ENCODE results near the gene FAM89B.

FAM89B gene

GRCh38 chr11:65538915-65539743 is 33.2 kb upstream of the FAM89B start:
- DNase-seq (ENCODE audit: low read depth) = no peak

DNA sequence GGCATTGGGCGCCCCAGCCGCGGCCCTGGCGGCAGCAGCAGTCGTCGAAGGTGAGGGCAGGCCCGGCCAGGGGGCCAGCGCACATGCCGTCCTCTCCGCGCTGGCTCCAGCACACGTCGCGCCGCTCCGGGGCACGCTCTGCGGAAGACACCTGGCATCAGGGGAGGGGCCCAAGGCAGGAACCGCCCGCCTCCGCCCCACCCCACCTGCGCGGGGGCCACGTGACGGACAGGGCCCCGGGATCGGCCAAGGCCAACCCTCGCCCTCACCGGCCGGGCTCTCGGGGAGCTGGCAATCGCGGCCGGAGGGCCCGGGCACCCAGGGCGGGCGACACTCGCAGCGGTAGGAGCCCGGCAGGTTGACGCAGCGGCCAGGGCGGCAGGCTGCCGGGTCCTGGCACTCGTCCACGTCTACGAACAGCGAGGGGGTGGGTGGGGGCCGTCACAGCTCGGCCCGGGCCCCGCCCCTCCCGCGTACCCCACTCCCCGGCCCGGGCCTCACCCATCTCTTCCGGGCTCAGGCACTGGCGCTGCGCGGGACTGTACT is 32.5 kb upstream of the FAM89B start:
- no peak for DNase-seq (ENCODE audit: low read depth)

GRCh38 chr11:65540290-65541092 is 31.8 kb upstream of the FAM89B start:
- DNase-seq (ENCODE audit: low read depth) = peak; percentile 80

DNA sequence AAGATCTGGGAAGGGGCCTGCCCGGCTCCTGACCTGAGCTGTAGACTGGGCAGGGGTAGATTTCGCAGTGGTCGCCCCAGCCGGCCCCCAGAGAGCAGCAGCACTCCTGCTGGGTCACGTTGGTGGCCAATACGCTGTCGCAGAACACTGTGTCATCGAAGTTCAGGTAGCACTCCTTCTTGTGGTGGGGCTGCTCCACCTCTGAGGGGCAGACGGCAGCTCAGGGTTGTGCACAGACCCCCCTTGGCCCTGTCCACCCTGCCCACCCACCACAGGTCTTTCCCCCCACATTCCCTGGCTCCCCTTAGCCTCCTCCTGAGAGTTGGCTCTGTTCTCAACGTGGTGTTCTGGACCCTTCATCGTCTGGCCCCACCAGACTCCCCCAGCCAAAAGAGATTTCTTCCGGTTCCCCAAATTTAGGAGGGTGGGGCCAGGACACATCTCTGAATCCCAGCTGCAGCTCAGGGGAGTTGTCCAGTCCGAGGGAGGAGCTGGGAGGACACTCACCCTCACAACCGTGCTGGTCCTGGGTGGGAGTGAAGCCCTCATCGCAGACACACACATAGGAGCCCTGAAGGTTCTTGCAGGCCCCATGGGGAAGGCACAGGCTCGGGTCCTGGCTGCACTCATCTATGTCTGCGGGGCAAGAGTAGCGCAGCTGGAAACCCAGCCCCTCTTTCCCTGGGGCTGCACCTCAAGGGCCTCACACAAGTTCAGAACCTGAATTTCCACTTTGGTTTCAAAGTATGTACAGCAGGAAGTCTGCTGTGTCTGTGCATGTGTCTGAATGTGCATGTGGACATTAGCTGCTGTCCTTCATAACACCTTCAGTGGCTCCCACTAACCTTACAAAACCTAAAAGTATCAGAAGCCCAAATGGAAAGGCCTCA is 31.0 kb upstream of the FAM89B start:
- DNase-seq (ENCODE audit: low read depth) = no peak

- DNase-seq (ENCODE audit: low read depth) = no peak
These were observed 29.5 kb upstream of the FAM89B start for GRCh38 chr11:65542738-65543390.

DNA sequence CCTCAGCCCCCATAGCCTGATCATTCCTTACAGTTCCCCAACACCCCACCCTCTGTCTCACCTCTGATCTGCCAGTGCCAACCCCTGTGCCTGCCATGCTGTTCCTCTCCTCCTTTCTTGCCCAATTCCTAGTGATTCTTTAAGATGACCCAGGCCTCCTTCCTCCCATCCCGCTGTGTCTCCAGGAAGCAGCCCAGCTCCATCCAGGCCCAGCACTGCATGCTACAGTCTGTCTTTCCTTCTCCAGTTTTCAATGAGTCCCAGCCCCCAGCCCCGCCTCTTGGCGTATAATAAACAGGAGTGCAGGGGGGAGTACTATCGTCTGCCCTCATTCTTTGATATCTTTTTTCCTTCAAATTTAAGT is 26.5 kb upstream of the FAM89B start:
- DNase-seq (ENCODE audit: low read depth) = no peak

DNA sequence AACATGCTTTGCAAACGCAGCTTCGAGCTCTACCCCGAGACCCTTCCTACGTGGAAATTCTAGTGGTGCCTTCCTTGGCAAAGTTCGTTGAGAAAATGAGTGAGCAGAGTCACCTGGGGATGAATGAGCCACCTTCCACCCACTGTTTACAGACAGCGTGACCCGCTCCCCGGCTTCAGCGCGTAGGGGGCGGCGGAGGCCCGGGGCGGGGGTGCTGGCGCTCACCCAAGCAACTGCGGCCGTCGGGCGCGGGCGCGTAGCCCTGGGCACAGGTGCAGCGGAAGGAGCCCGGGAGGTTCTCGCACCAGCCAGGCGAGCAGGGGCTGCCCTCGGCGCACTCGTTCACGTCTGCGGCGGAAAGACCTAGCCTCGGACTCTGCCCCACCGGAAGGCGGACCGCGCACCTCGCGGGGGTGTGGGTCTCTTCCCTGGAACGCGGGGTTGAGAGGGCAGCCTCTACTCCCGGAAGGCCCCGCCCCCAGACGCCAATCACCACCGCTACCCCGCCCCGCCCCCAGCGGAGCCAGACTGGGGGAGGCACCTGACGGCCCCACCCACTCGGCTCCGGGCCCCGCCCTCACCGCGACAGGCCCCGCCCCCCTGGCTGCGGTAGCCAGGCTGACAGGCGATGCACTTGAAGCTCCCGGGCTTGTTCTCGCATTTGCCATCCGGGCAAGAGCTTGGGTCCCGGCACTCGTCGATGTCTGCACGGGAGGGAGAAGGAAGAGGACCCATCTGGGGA is 25.9 kb upstream of the FAM89B start:
- DNase-seq (ENCODE audit: low read depth) = peak; percentile 97

- DNase-seq (ENCODE audit: low read depth) = no peak
These were observed 24.8 kb upstream of the FAM89B start for GRCh38 chr11:65547446-65548125.

DNA sequence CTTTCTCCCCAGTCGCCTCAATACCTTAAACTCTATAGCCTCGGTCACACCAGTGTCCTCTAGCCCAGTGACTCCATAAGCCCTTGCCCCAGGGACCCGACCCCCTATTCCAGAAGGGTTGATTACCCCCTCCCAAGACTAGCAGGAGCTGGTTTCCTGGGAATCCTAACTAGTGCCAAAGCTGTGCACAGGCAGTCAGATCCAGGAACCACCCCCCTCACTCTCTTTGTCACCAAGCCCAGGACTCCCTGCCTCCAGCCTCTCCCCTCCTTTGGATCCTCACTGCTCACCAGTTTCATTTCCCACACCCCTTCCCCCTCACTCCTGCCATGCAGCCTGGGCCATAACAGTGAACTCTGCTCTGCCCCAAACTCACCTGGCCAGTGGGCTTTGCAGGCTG is 23.9 kb upstream of the FAM89B start:
- DNase-seq (ENCODE audit: low read depth) = no peak

DNA sequence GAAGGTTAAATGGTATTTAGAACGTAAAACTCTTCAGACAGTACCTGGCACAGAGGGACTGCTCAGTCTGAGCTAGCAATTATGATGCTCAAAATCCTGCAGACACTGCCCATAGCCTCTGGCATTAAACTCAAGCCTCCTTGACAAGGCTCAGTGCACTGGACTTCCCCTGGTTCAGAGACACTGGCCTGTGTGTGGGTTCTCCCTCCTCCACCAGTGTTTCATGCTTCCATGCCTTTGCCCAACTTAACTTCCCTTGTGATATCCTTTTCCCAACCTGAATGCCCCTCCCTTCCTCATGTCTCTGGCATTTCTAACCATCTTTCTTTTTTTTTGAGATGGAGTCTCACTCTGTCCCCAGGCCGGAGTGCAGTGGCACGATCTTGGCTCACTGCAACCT is 23.2 kb upstream of the FAM89B start:
- no peak for DNase-seq (ENCODE audit: low read depth)

- DNase-seq (ENCODE audit: low read depth) = no peak
These were observed 20.6 kb upstream of the FAM89B start for GRCh38 chr11:65551572-65552387.

DNA sequence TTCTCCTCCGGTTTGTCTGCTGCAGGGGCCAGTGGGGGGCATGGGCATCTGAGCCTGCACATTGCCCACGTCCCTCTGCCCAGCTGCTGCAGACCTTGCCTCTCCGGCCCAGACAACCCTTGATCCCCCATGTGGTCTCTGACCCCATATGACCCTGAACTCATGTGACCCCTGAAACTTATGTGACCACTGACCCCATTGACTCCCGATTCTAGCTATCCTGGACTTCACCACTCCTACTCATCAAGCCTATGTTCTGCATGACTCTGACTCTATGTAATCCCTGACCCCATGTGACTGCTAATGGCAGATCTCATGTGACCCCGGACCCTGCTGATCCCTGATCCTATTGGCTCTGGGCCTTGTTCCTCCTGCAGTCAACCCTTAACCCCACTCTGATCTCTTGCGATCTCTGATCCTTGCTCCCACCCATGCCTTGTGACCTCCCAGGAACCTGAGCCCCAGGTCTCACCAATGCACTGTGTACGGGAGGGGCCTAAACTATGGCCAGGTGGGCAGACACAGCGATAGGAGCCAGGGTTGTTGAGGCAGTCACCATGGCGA is 19.9 kb upstream of the FAM89B start:
- no peak for DNase-seq (ENCODE audit: low read depth)

- no peak for DNase-seq (ENCODE audit: low read depth)
These were observed 18.9 kb upstream of the FAM89B start for GRCh38 chr11:65553301-65554001.

- no peak for DNase-seq (ENCODE audit: low read depth)
These were observed 18.1 kb upstream of the FAM89B start for GRCh38 chr11:65554057-65554818.

DNA sequence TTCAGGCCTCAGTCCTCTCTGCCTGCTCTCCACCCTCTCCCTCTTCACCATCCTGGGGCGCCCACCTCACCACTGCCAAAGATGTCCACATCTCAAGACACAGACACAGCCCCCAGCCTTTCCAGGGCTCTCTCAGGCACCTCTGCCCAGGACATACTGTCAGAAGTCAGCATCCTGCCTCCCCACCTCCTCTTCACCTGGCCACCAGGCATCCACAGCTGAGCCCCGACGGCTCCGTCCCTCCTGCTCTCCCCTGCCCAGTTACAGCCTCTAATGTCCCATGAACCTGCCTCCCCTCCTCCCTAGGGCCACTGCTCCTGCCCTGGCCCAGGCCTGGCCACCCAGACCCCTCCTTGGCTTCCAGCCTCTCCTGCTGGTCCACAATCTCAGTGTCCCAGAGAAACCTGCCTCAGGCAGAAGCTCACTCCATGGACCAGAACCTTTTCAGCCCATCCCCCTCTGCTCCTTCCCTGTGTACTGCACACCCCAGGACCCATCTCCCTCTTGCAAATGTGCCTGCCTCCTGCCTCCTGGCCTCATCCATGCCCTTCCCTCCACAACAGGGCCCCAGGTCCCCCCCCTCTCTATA is 17.4 kb upstream of the FAM89B start:
- no peak for DNase-seq (ENCODE audit: low read depth)

- no peak for DNase-seq (ENCODE audit: low read depth)
These were observed 16.6 kb upstream of the FAM89B start for GRCh38 chr11:65555693-65556231.
